PFSK-1 (cell line): Measurements from ENCODE around the gene FIBCD1.

ENCODE experiments used
- FOXP2 ChIP-seq: optimal IDR thresholded peaks from 2 replicates; pipeline ENCODE3; 2011; ENCODE audit warnings: borderline replicate concordance, control low read depth, inconsistent platforms; ENCODE audit not compliant: insufficient read depth; ENCODE audit errors: extremely low read length, extremely low read depth
- POLR2AphosphoS5 ChIP-seq: IDR thresholded peaks from 2 replicates; pipeline ENCODE4 v1.6.1; 2012; ENCODE audit warnings: low read depth, mild to moderate bottlenecking, control low read depth, low read length, moderate library complexity
- REST ChIP-seq, 2 experiments: IDR thresholded peaks; 2 replicates each; pipeline versions ENCODE4 v1.6.1 to v1.8.0; 2011 to 2012; ENCODE audit warnings: low read depth in 2 of 2, low read length in 2 of 2, control low read depth in 1 of 2, inconsistent platforms in 1 of 2, mild to moderate bottlenecking in 1 of 2, moderate library complexity in 1 of 2; ENCODE audit not compliant: insufficient read depth in 1 of 2
- SIN3A ChIP-seq: IDR thresholded peaks from 2 replicates; pipeline ENCODE4 v1.6.1; 2012; ENCODE audit warnings: mild to moderate bottlenecking, low read length, moderate library complexity, borderline replicate concordance; ENCODE audit not compliant: insufficient read depth
- TAF1 ChIP-seq: IDR thresholded peaks from 2 replicates; pipeline ENCODE4 v1.6.1; 2012; ENCODE audit warnings: low read length, control low read depth, borderline replicate concordance; ENCODE audit not compliant: insufficient read depth

DNA sequence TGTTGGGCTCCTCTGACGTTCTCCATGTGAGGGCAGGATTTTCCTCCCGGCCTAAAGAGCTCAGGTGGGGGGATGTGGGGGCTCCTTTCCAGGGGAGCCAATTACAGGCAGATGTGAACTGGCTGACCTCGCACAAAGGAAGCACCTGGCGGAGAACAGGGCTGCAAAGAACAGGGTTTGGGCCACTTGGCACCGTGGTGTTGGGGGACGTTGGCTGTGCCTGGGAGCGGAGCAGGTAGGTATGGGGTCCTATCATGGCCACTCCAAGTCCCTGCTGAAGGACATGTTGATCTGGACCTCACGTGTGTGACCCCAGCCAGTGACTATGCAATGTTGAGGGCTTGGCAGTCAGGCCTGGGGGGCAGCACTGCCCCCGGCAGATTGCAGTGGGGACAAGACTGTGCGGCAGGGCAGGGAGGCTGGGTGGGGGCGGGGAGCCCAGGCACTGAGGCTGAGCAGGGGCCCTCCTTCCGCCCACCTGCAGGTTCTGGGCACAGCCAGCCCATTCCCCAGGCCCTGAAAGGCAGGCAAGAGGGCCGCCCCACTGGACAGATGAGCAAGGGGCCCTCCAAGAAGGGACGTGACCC is 19.4 kb downstream of the FIBCD1 start:
- no peak for TF ChIP-seq REST (IDR thresholded peaks at IDR 0.05; ENCODE audit: insufficient read depth in 1 of 2, low read depth in 2 of 2, low read length in 2 of 2)
- no peak for TF ChIP-seq TAF1
- TF ChIP-seq POLR2AphosphoS5 = no peak
- TF ChIP-seq SIN3A = no peak
- no peak for TF ChIP-seq FOXP2
